Karpas-422 (cell line): ENCODE measurements around the gene SNURF. TPM values are rescaled to one million over a fixed set of nuclear protein-coding genes. Genes with fewer than 3 reads are reported as not detected.
"Not testable (repeated sequence)": the region's sequence is repeated elsewhere in the genome, so short reads cannot be mapped to it uniquely, and the experiment has no call there.

Experiments used
- DNase-seq: peaks from one replicate; pipeline ENCODE4 v3.0.0-alpha.2; 2015
- H2AFZ ChIP-seq: fragments of 200-600 bp; sonication (generic); 2 replicates; pipeline ENCODE4 v1.6.1; 2014; ENCODE audit warnings: antibody characterized with exemption, low read length, mixed read lengths
- H3K27ac ChIP-seq: fragments of 200-600 bp; sonication (generic); 2 replicates; pipeline ENCODE4 v1.5.1; 2014; ENCODE audit warnings: mild to moderate bottlenecking, low read length, moderate library complexity
- H3K27me3 ChIP-seq: fragments of 200-600 bp; sonication (generic); 2 replicates; pipeline ENCODE4 v1.6.1; 2014; ENCODE audit warnings: low read length, mixed read lengths
- H3K36me3 ChIP-seq: fragments of 200-600 bp; sonication (generic); 2 replicates; pipeline ENCODE4 v1.6.1; 2014; ENCODE audit warnings: low read length, mixed read lengths; ENCODE audit not compliant: insufficient read depth
- H3K4me1 ChIP-seq: fragments of 200-600 bp; sonication (generic); 2 replicates; pipeline ENCODE4 v1.6.1; 2014; ENCODE audit warnings: mild to moderate bottlenecking, low read length, mixed read lengths
- H3K4me2 ChIP-seq: fragments of 200-600 bp; sonication (generic); 2 replicates; pipeline ENCODE4 v1.6.1; 2014; ENCODE audit warnings: low read length, low read depth, mild to moderate bottlenecking; ENCODE audit not compliant: poor library complexity, severe bottlenecking
- H3K4me3 ChIP-seq: fragments of 200-600 bp; sonication (generic); 2 replicates; pipeline ENCODE4 v1.5.1; 2014; ENCODE audit warnings: mild to moderate bottlenecking, antibody characterized with exemption, low read length, mixed read lengths
- H3K79me2 ChIP-seq: fragments of 200-600 bp; sonication (generic); 2 replicates; pipeline ENCODE4 v1.6.1; 2014; ENCODE audit warnings: mild to moderate bottlenecking, low read length, mixed read lengths
- H3K9ac ChIP-seq: fragments of 200-600 bp; sonication (generic); 2 replicates; pipeline ENCODE4 v1.6.0; 2014; ENCODE audit warnings: low read length
- H3K9me2 ChIP-seq: fragments of 200-600 bp; sonication (generic), shearing (Covaris generic); replicated peaks from 2 replicates; pipeline ENCODE4 v1.6.0; 2014; ENCODE audit warnings: mild to moderate bottlenecking, low read length, moderate library complexity; ENCODE audit not compliant: insufficient read depth
- H3K9me3 ChIP-seq: fragments of 300-700, 200-600 bp; sonication (generic); 2 replicates; pipeline ENCODE4 v1.6.1; 2014; ENCODE audit warnings: low read length, mixed read lengths
- H4K20me1 ChIP-seq: fragments of 200-600 bp; sonication (generic); 2 replicates; pipeline ENCODE4 v1.6.1; 2014; ENCODE audit warnings: mild to moderate bottlenecking, antibody characterized with exemption, low read length, low read depth; ENCODE audit not compliant: insufficient read depth
- total RNA-seq: library from RNA; depleted of rRNA; stranded (reverse); fragments of >200 nt; shearing (Covaris generic); gene quantifications from 2 replicates; pipeline ENCODE4 v1.2.3, GENCODE V29; 2014; ENCODE audit warnings: low replicate concordance; rRNA removed

The SNURF gene
- total RNA-seq: 38.7 and 58.6 TPM in 2 replicates

DNA sequence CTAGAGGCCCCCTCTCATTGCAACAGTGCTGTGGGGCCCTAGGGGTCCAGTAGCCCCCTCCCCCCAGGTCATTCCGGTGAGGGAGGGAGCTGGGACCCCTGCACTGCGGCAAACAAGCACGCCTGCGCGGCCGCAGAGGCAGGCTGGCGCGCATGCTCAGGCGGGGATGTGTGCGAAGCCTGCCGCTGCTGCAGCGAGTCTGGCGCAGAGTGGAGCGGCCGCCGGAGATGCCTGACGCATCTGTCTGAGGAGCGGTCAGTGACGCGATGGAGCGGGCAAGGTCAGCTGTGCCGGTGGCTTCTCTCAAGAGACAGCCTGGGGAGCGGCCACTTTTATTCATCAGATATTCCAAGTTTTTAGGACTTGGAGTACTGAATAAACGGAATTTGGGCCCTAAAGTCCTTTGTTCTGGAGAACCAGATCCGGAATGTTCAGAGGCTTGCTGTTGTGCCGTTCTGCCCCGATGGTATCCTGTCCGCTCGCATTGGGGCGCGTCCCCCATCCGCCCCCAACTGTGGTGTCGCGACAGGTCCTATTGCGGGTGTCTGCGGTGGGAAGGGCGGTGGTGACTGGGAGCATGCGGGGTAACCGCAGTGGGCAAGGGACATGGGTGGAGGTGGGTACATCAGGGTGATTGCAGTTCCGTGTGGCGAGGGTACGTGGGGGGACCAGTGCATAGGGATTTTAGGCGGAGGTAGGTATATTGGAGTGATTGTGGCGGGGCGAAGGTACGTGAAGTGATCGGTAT lies at the start of gene SNURF, which contains the start of gene SNRPN:
Gene SNURF (plus strand): TSS at position 205 of the 748 bp plus-strand sequence. CDS start 62 bp downstream, at position 267.
Gene SNRPN (plus strand): TSS at position 205 of the 748 bp plus-strand sequence. CDS start 19,467 bp downstream, outside the sequence.
- Histone ChIP-seq H3K9ac (peak within 1 kb of the TSS; percentile 80), H4K20me1 (no peaks in the 10 kb centered on the region), H3K9me3 (peaks cover 14% of the 10 kb centered on the region), H3K27ac (peak within 1 kb of the TSS; percentile 71), H2AFZ (peak within 1 kb of the TSS; percentile 84), H3K27me3 (no peaks in the 10 kb centered on the region), H3K4me1 (peaks cover 5% of the 10 kb centered on the region; the same call in 1 of the 2 replicates), H3K79me2 (peaks cover 51% of the 10 kb centered on the region), H3K9me2 (no peaks in the 10 kb centered on the region), H3K4me3 (peak within 1 kb of the TSS; percentile 69), H3K4me2 (peak within 1 kb of the TSS; percentile 65), H3K36me3 (peaks cover 13% of the 10 kb centered on the region)
- peak; percentile 86 for DNase-seq

- DNase-seq: no peak
- Histone ChIP-seq H3K4me2 (no peak overlapping the region), H3K9ac (no peak overlapping the region), H3K36me3 (no peaks in the 10 kb centered on the region), H3K27ac (no peak overlapping the region), H3K9me2 (no peaks in the 10 kb centered on the region), H3K4me1 (no peaks in the 10 kb centered on the region), H3K9me3 (peaks cover 18% of the 10 kb centered on the region), H3K27me3 (no peaks in the 10 kb centered on the region), H3K4me3 (no peak overlapping the region), H4K20me1 (no peaks in the 10 kb centered on the region), H2AFZ (no peak overlapping the region), H3K79me2 (no peaks in the 10 kb centered on the region)
Observed at GRCh38 chr15:24916305-24917009, 38.3 kb upstream of the SNURF start.

DNA sequence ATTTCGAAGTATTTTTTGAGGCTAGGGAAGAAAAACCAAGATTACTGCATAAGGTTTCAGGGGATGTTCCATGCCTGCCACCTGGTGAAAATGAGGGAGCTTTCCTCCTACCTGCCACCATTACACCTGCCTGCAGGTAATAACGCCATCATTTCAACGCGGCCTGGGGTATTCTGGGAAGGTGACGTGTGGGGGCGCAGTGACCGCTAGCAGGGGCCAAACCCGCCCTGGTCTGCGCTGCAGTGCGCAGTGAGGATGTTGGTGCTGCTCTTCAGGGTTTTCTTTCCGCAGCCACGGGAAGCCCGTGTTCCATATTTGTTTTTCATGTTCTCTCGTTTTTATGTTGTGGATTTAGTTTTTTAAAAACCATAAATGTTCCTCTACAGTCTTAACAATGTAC lies 37.4 kb upstream of the SNURF start:
- H3K4me2 ChIP-seq: no peak overlapping the region
- no peak for DNase-seq
- no peaks in the 10 kb centered on the region for H4K20me1 ChIP-seq
- H3K9ac ChIP-seq: no peak overlapping the region
- H3K9me2 ChIP-seq: no peaks in the 10 kb centered on the region
- peaks cover 15% of the 10 kb centered on the region for H3K9me3 ChIP-seq
- no peaks in the 10 kb centered on the region for H3K79me2 ChIP-seq
- no peak overlapping the region for H3K4me3 ChIP-seq
- H3K27ac ChIP-seq: no peak overlapping the region
- H2AFZ ChIP-seq: no peak overlapping the region
- H3K27me3 ChIP-seq: no peaks in the 10 kb centered on the region
- no peaks in the 10 kb centered on the region for H3K36me3 ChIP-seq
- H3K4me1 ChIP-seq: no peaks in the 10 kb centered on the region

DNA sequence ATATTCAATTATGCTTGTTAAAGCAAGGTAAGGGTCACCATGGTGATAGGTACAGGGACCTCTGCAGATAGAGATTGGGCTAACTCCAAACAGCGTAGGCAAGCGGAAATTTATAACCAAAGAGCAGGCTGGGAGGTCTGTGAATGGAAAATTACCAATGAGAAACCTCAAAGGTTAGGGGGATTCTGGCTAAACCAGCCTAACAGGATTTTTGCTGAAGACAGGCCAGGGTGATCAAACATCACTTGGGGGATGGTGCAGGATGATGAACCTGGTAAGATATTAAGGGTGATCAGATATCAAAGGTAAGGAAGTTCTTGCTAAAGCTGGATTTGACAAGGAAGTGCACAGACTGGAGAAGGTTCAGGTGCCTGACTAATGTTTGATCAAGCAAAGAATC lies 35.3 kb upstream of the SNURF start:
- no peak overlapping the region for H2AFZ ChIP-seq
- no peaks in the 10 kb centered on the region for H3K9me2 ChIP-seq
- no peaks in the 10 kb centered on the region for H3K27me3 ChIP-seq
- no peak overlapping the region for H3K4me2 ChIP-seq
- no peaks in the 10 kb centered on the region for H3K79me2 ChIP-seq
- H3K4me1 ChIP-seq: no peaks in the 10 kb centered on the region
- no peaks in the 10 kb centered on the region for H3K36me3 ChIP-seq
- H3K9me3 ChIP-seq: peaks cover 14% of the 10 kb centered on the region
- DNase-seq: no peak
- H3K4me3 ChIP-seq: no peak overlapping the region
- H3K9ac ChIP-seq: no peak overlapping the region
- no peak overlapping the region for H3K27ac ChIP-seq
- no peaks in the 10 kb centered on the region for H4K20me1 ChIP-seq

DNA sequence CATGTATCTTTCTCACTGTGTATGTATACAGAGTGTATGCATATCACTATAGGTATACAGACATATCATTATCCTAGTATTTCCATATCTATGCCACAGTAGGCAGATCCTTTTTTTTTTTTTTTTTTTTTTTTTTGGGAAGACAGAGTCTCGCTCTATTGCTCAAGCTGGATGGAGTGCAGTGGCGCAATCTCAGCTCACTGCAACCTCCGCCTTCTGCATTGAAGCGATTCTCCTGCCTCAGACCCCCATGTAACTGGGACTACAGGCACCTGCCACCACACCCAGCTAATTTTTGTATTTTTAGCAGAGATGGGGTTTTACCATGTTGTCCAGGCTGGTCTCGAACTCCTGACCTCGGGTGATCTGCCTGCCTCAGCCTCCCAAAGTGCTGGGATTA lies 32.0 kb upstream of the SNURF start:
- H2AFZ ChIP-seq, DNase-seq, H3K27me3 ChIP-seq, H3K4me3 ChIP-seq, H4K20me1 ChIP-seq, H3K4me2 ChIP-seq, H3K27ac ChIP-seq, H3K36me3 ChIP-seq, H3K4me1 ChIP-seq, H3K9ac ChIP-seq, H3K79me2 ChIP-seq, H3K9me3 ChIP-seq, H3K9me2 ChIP-seq: not testable (repeated sequence)

DNA sequence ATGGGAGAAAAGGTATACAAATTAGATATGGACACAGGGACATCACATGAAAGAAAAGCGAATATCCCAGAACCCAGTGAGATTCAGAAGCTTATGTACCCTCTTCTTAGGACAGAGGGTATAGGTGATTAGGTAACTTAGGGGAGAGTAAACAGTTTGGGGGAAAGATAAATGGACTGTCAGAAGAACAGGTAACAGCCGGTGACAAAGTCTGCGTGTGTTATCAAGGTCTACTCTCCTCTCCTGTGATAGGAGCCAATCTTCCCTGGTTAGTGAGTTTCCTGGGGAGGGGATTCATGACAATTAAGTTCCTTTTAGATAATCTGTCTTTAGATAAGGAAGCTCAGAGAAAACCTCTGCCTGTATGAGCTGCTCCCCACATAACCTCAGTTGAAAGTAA lies 30.6 kb upstream of the SNURF start:
- Histone ChIP-seq H3K27me3 (no peaks in the 10 kb centered on the region), H3K36me3 (no peaks in the 10 kb centered on the region; the same call in 1 of the 2 replicates), H3K9me3 (peaks cover 7% of the 10 kb centered on the region; the same call in 1 of the 2 replicates), H4K20me1 (no peaks in the 10 kb centered on the region), H3K4me3 (no peak overlapping the region), H2AFZ (no peak overlapping the region), H3K27ac (no peak overlapping the region), H3K4me2 (no peak overlapping the region), H3K4me1 (no peaks in the 10 kb centered on the region), H3K79me2 (no peaks in the 10 kb centered on the region), H3K9me2 (no peaks in the 10 kb centered on the region), H3K9ac (no peak overlapping the region)
- DNase-seq: no peak

DNA sequence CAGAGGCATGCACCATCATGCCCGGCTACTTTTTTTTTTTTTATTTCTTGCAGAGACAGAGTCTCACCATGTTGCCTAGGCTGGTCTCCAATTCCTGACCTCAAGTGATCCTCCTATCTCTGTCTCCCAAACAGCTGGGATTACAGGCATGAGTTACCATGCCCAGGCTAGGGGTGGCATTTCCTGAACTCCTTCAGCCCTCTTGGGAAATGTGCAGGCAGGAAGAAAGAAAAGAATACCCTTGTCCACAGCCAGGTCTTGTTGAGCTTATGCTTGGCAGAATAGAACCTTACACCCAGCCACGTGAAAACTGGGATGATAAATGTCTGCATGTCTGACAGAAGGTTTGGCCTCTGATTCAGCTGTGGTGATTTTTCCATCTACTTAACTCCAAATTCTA lies 30.2 kb upstream of the SNURF start:
- H4K20me1 ChIP-seq: no peaks in the 10 kb centered on the region
- no peak overlapping the region for H2AFZ ChIP-seq
- no peak overlapping the region for H3K27ac ChIP-seq
- no peak for DNase-seq
- peaks cover 7% of the 10 kb centered on the region; the same call in 1 of the 2 replicates for H3K9me3 ChIP-seq
- no peaks in the 10 kb centered on the region for H3K79me2 ChIP-seq
- no peak overlapping the region for H3K4me2 ChIP-seq
- H3K9ac ChIP-seq: no peak overlapping the region
- H3K36me3 ChIP-seq: no peaks in the 10 kb centered on the region; the same call in 1 of the 2 replicates
- no peak overlapping the region for H3K4me3 ChIP-seq
- H3K9me2 ChIP-seq: no peaks in the 10 kb centered on the region
- H3K27me3 ChIP-seq: no peaks in the 10 kb centered on the region
- H3K4me1 ChIP-seq: no peaks in the 10 kb centered on the region
